G401 (cell line): ENCODE measurements around the gene EHMT1. TPM values are rescaled to one million over a fixed set of nuclear protein-coding genes. Genes with fewer than 3 reads are reported as not detected.
"Not testable (repeated sequence)": the region's sequence is repeated elsewhere in the genome, so short reads cannot be mapped to it uniquely, and the experiment has no call there.

Experiments
- DNase-seq: peaks from one replicate; pipeline ENCODE4 v3.0.0-alpha.2; 2015; ENCODE audit warnings: low spot score
- in situ Hi-C: cut with HindIII; loops from 2 replicates; pipeline ENCODE4 v1.10.0; 2016; ENCODE audit warnings: low sequenced_read_pairs, mixed read lengths
- total RNA-seq: library from RNA; depleted of rRNA; stranded (reverse); fragments of >200 nt; shearing (Covaris generic); gene quantifications from 2 replicates; pipeline ENCODE4 v1.2.3, GENCODE V29; 2014; rRNA removed

Gene EHMT1
- total RNA-seq, 1 experiment from 2014 or later, result 97.4 TPM

GRCh38 chr9:137880160-137880975 lies 261.6 kb downstream of the EHMT1 start:
- in situ Hi-C loops, result no loop called here
- DNase-seq, result no peak

DNA sequence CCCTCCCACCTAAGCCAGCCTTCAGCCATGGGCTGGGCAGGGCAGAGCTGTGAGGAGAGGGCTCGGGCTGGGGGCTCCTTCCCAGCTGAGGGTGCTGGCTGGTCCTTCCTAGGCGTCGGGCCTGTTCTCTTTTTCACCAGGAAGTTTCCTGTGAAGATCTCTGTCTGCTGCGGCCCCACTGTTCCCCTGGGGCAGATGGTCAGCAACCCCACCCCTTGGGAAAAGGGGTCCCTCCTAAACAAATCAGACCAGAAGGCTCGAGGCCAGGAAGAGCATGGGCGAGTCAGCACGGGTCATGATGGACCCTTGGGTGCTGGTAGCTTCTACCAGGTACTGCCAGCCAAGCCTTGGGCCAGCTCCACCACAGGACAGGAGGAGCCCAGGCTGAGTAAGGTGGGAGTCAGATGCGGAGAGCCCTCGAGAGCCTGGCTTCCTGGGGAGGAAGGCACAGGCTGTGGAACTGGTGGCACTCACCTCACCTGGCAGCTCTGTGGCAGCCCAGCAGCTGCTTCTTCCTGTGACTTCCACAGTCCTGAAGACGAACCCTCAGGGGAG lies 262.2 kb downstream of the EHMT1 start:
- in situ Hi-C loops, result no loop called here

DNA sequence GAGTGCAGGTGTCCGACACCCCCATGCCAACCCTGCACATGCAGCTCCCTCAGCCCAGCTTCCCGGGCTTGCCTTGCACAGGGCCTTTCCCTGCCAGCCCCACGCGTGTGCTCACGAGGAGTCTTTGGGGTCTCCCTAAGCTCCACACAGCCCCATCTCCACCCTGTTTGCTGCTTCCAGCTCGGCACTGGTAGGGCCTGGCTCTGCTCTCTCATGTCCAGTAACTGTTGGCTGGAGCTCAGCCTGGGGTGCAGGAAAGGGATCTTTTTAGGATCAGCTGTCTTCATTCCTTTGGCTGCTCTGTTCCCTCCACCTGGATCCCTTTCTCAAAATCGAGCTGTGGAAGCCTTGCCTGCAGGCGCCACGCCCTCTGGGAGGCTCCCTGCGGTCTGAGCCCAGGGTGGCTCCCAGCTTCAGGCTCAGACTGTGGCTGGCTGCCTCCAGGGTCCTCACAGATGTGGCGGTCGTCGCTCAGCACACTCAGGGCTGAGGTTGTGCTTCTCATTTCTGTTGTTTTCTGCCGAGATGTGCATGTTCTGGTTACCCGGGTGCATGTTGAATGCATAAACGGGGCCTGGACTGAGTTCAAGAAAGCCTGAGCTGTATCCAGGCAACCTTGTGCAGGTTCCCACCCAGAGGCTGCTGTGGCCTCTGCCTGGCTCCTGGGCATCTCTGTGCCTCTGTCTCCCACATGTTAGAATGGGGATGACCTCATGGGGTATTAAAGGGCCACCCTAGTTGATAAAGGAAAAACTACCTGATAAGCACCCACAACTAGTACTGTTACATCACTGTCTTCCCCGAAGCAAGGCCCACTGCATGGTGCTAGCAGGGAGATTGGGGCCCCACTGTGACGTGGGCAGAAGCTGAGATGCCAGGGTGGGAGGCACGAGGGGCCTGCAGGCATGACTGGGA lies 263.0 kb downstream of the EHMT1 start:
- DNase-seq, result peak; percentile 45
- in situ Hi-C loops, result no loop called here

More for the DNA sequence above, 262.2 kb downstream of the EHMT1 start:
- no peak for DNase-seq

DNA sequence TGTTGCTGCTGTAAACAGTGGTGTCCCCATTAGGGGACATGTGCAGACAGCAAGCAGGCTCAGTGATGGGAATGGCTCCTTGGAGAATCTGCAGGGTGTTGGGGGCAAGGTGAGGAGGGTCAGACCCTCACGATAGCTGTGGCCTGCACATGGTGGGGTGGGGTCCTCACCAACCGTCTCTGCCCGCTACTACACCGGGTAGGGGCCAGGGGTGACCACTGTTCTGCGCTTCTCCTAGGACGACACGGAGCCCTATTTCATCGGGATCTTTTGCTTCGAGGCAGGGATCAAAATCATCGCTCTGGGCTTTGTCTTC lies 263.7 kb downstream of the EHMT1 start:
- in situ Hi-C loops, result no loop called here
- DNase-seq, result no peak

DNA sequence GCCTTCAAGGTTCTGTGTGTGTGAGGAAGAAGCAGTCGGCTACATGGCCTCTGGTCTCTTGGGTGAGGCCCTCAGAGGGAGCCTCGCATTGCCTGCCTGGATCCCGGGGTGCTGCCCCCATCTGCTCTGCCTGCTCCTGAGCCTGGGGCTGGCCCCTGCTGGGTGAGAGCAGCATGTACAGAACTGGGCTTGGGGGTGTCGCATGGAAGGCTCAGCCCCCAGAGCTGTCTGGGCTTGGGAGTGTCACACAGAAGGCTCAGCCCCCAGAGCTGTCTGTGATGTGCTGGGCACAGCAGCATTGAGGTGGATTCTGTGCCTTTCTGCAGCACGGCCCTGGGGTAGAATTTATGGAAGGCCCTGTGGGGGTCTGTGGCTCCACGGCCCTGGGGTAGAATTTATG lies 265.2 kb downstream of the EHMT1 start:
- DNase-seq, in situ Hi-C loops: not testable (repeated sequence)

GRCh38 chr9:137884547-137884946 lies 265.7 kb downstream of the EHMT1 start:
- DNase-seq, in situ Hi-C loops: not testable (repeated sequence)

DNA sequence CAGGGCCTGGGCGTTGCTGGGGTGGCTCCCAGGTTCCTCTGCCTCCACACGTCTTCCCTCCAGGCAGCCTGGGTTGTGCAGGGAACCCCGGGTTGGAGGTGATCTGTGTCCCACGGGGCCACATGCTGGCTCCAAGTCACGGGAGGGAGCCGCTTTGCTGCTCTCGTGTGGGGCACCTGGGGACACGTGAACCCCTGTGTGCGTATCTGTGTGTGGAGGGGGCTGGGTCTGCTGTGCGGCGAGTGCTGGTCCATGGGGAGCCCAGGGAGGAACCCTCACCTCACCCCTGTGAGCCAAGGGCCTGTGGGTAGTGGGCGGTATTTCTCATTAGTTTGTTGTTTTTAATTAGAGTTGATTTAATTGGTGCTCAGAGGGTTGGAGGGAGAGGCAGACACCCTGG lies 266.3 kb downstream of the EHMT1 start:
- not testable (repeated sequence) for DNase-seq

More for the DNA sequence above, 266.3 kb downstream of the EHMT1 start:
- in situ Hi-C loops, result not testable (repeated sequence)

Other genes with a start within 250 kb of the EHMT1 start
- gene EXD3, start 195.8 kb upstream of the EHMT1 start, total RNA-seq, result 4.8 and 7.9 TPM in 2 replicates
- 0.18 TPM in 1 of 2 replicates, not detected in the other for gene NOXA1, start 195.6 kb upstream of the EHMT1 start, total RNA-seq
- gene ENTPD8, start 177.6 kb upstream of the EHMT1 start, total RNA-seq, result 1.6 and 1.9 TPM in 2 replicates
- 76.9 and 96.6 TPM in 2 replicates for gene NSMF, start 159.7 kb upstream of the EHMT1 start, total RNA-seq
- not detected in 2 replicates for gene PNPLA7, start 68.6 kb upstream of the EHMT1 start, total RNA-seq
- 75.7 and 102 TPM in 2 replicates for gene MRPL41, start 67.1 kb upstream of the EHMT1 start, total RNA-seq
- 39.0 and 46.2 TPM in 2 replicates for gene DPH7, start 40.1 kb upstream of the EHMT1 start, total RNA-seq
- 33.5 and 36.0 TPM in 2 replicates for gene ZMYND19, start 28.5 kb upstream of the EHMT1 start, total RNA-seq
- 29.5 and 30.5 TPM in 2 replicates for gene ARRDC1, start 13.3 kb upstream of the EHMT1 start, total RNA-seq